ENCODE results near the gene LRRC42. TPM values are rescaled to one million over a fixed set of nuclear protein-coding genes. Genes with fewer than 3 reads are reported as not detected.

The LRRC42 gene
- total and polyA plus RNA-seq, 4 donors = 11.4 to 26.2 (median 16.8) TPM

GRCh38 chr1:53934170-53934765 is 11.9 kb upstream of the LRRC42 start:
- WGBS, 2 donors = 97 to 100% methylated on average over 1 of the region's 1 CpG
- intact Hi-C loops (cut with DNase I) = no loop called here
- DNase-seq (no peak), ATAC-seq (ENCODE audit: low FRiP score) (no peak)
- no peaks in the 10 kb centered on the region for H3K27me3 ChIP-seq (ENCODE audit: control insufficient read depth in 1 of 2, insufficient read depth in 2 of 2, low read length in 1 of 2)
- no peaks in the 10 kb centered on the region for H3K4me1 ChIP-seq (ENCODE audit: control insufficient read depth in 1 of 2, insufficient read depth in 2 of 2, low read length in 2 of 2)
- no peak overlapping the region for H3K27ac ChIP-seq (ENCODE audit: low read depth in 1 of 2, low read length in 2 of 2)
- H3K36me3 ChIP-seq (ENCODE audit: control insufficient read depth in 1 of 2, insufficient read depth in 2 of 2, low read length in 1 of 2) = no peaks in the 10 kb centered on the region
- no peak overlapping the region for H3K4me3 ChIP-seq (ENCODE audit: low read length in 2 of 2)
- no peaks in the 10 kb centered on the region for H3K9me3 ChIP-seq (ENCODE audit: control insufficient read depth, low read length)

DNA sequence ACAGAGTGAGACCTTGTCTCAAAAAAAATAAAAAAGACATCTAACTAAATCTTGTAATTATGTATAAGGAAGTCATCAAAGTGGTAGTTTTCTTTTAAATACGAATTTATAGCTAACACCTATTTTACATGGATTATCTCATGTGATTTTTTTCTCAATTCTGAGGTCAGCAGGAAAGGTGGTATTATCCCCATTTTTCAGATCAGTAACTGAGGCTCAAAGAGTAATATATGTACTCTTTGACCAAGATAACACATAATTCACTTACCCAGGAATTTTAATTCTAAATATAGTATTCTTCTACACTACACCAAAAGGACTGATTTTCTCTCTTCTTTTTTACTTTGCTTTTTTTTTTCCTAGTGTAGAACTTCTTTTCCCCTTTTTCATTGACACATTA is 9.7 kb upstream of the LRRC42 start:
- H3K4me1 ChIP-seq (ENCODE audit: control insufficient read depth in 1 of 2, insufficient read depth in 2 of 2, low read length in 2 of 2) = no peaks in the 10 kb centered on the region
- no peak overlapping the region for H3K27ac ChIP-seq (ENCODE audit: low read depth in 1 of 2, low read length in 2 of 2)
- H3K4me3 ChIP-seq (ENCODE audit: low read length in 2 of 2) = no peak overlapping the region
- WGBS, 2 donors = 86 to 98% methylated on average over 1 of the region's 1 CpG
- intact Hi-C loops (cut with DNase I) = no loop called here
- no peaks in the 10 kb centered on the region for H3K36me3 ChIP-seq (ENCODE audit: control insufficient read depth in 1 of 2, insufficient read depth in 2 of 2, low read length in 1 of 2)
- H3K27me3 ChIP-seq (ENCODE audit: control insufficient read depth in 1 of 2, insufficient read depth in 2 of 2, low read length in 1 of 2) = no peaks in the 10 kb centered on the region
- ATAC-seq (ENCODE audit: low FRiP score) (no peak), DNase-seq (no peak)
- no peaks in the 10 kb centered on the region for H3K9me3 ChIP-seq (ENCODE audit: control insufficient read depth, low read length)

DNA sequence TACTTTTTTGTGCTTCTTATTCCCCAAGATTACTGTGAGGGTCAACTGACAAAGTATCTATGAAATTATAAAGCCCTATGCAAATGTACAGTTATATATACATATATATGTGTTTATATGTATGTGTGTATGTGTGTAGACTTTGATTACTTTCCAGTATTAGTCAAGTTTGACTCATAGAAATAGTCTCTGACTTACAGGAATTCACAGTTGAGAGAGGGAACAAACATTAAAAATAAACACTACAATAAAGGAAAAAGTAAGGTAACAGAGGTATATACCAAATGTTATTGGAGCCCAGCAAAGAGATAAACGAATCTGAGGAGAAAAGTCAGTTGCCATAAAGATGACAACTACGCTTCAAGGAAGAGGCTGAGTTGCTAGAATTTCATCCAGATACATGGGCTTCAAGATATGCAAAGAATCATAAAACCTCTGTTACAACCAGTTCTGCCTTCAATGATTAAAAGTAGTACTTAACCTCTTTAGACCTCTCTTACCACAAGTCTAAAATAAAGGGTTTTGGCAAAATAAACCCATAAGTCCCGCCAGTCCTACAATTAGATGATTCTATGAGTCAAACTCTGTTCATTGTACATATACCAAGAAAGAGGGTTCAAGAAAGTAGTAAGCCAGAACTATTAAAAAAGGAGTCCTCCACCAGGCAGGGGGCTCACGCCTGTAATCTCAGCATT is 7.9 kb upstream of the LRRC42 start:
- Histone ChIP-seq H3K4me1 (ENCODE audit: control insufficient read depth in 1 of 2, insufficient read depth in 2 of 2, low read length in 2 of 2) (no peaks in the 10 kb centered on the region), H3K27ac (ENCODE audit: low read depth in 1 of 2, low read length in 2 of 2) (no peak overlapping the region), H3K36me3 (ENCODE audit: control insufficient read depth in 1 of 2, insufficient read depth in 2 of 2, low read length in 1 of 2) (no peaks in the 10 kb centered on the region), H3K4me3 (ENCODE audit: low read length in 2 of 2) (no peak overlapping the region), H3K27me3 (ENCODE audit: control insufficient read depth in 1 of 2, insufficient read depth in 2 of 2, low read length in 1 of 2) (no peaks in the 10 kb centered on the region), H3K9me3 (ENCODE audit: control insufficient read depth, low read length) (no peaks in the 10 kb centered on the region)
- no peak for DNase-seq
- no peak for ATAC-seq (ENCODE audit: low FRiP score)
- 93 to 97% methylated on average over 4 of the region's 4 CpGs for WGBS, 2 donors
- intact Hi-C loops (cut with DNase I) = no loop called here

GRCh38 chr1:53942127-53942957 is 3.8 kb upstream of the LRRC42 start:
- no peak for ATAC-seq (ENCODE audit: low FRiP score)
- H3K4me3 ChIP-seq (ENCODE audit: low read length in 2 of 2) = no peak overlapping the region
- H3K4me1 ChIP-seq (ENCODE audit: control insufficient read depth in 1 of 2, insufficient read depth in 2 of 2, low read length in 2 of 2) = no peaks in the 10 kb centered on the region
- H3K9me3 ChIP-seq (ENCODE audit: control insufficient read depth, low read length) = no peaks in the 10 kb centered on the region
- no peak for DNase-seq
- intact Hi-C loops (cut with DNase I) = no loop called here
- WGBS, 2 donors = 85% methylated on average over 7 of the region's 7 CpGs
- H3K27me3 ChIP-seq (ENCODE audit: control insufficient read depth in 1 of 2, insufficient read depth in 2 of 2, low read length in 1 of 2) = no peaks in the 10 kb centered on the region
- H3K27ac ChIP-seq (ENCODE audit: low read depth in 1 of 2, low read length in 2 of 2) = no peak overlapping the region
- no peaks in the 10 kb centered on the region for H3K36me3 ChIP-seq (ENCODE audit: control insufficient read depth in 1 of 2, insufficient read depth in 2 of 2, low read length in 1 of 2)

- Histone ChIP-seq H3K27me3 (ENCODE audit: control insufficient read depth in 1 of 2, insufficient read depth in 2 of 2, low read length in 1 of 2) (no peaks in the 10 kb centered on the region), H3K4me3 (ENCODE audit: low read length in 2 of 2) (no peak overlapping the region), H3K36me3 (ENCODE audit: control insufficient read depth in 1 of 2, insufficient read depth in 2 of 2, low read length in 1 of 2) (no peaks in the 10 kb centered on the region), H3K9me3 (ENCODE audit: control insufficient read depth, low read length) (no peaks in the 10 kb centered on the region), H3K4me1 (ENCODE audit: control insufficient read depth in 1 of 2, insufficient read depth in 2 of 2, low read length in 2 of 2) (no peaks in the 10 kb centered on the region), H3K27ac (ENCODE audit: low read depth in 1 of 2, low read length in 2 of 2) (no peak overlapping the region)
- WGBS, 2 donors = 97 to 98% methylated on average over 6 of the region's 6 CpGs
- ATAC-seq (ENCODE audit: low FRiP score) = no peak
- DNase-seq = no peak
- intact Hi-C loops (cut with DNase I) = no loop called here
Measured at GRCh38 chr1:53943090-53943489, 3.1 kb upstream of the LRRC42 start.

GRCh38 chr1:53943490-53944043 is 2.6 kb upstream of the LRRC42 start:
- intact Hi-C loops (cut with DNase I) = no loop called here
- Histone ChIP-seq H3K36me3 (ENCODE audit: control insufficient read depth in 1 of 2, insufficient read depth in 2 of 2, low read length in 1 of 2) (no peaks in the 10 kb centered on the region), H3K9me3 (ENCODE audit: control insufficient read depth, low read length) (no peaks in the 10 kb centered on the region), H3K4me3 (ENCODE audit: low read length in 2 of 2) (no peak overlapping the region), H3K27ac (ENCODE audit: low read depth in 1 of 2, low read length in 2 of 2) (no peak overlapping the region), H3K27me3 (ENCODE audit: control insufficient read depth in 1 of 2, insufficient read depth in 2 of 2, low read length in 1 of 2) (no peaks in the 10 kb centered on the region), H3K4me1 (ENCODE audit: control insufficient read depth in 1 of 2, insufficient read depth in 2 of 2, low read length in 2 of 2) (no peaks in the 10 kb centered on the region)
- ATAC-seq (ENCODE audit: low FRiP score) = no peak
- 94 to 95% methylated on average over 14 of the region's 14 CpGs for WGBS, 2 donors
- peak in 1 of 2 donors; percentile 39 for DNase-seq

DNA sequence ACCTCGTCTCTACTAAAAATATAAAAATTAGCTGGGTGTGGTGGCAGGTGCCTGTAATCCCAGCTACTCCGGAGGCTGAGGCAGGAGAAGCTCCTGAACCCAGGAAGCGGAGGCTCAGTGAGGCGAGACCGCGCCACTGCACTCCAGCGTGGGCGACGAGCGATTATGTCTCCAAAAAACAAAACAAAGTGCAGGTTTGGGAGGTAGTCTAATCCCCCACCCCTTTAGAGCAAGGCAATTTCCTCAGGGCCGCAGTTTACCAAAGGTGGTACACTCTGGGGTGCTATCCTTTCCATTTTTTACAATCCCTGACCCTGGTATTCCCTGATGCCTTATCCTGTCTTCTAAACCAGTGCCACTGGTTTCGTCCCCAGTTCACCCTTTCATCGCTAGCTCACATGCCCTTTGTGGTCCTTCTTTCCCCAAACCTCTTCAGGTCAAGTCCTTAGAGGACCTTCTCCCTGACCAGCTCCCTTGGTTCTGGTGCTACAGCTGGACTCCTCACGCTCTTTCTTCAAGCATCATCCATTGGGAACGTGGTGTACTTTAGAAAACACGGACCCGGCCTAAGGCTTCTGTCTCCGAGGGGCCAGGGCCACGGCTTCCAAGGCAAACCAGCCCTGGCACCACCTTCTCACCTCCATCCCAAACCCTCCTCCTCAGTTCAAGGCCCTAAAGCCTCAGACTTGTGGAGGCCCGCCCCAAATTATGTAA is 1.5 kb upstream of the LRRC42 start:
- Histone ChIP-seq H3K4me3 (ENCODE audit: low read length in 2 of 2) (peak overlapping the region; percentile 56 to 62), H3K4me1 (ENCODE audit: control insufficient read depth in 1 of 2, insufficient read depth in 2 of 2, low read length in 2 of 2) (no peaks in the 10 kb centered on the region), H3K9me3 (ENCODE audit: control insufficient read depth, low read length) (no peaks in the 10 kb centered on the region), H3K27me3 (ENCODE audit: control insufficient read depth in 1 of 2, insufficient read depth in 2 of 2, low read length in 1 of 2) (no peaks in the 10 kb centered on the region), H3K27ac (ENCODE audit: low read depth in 1 of 2, low read length in 2 of 2) (peak overlapping the region in 1 of 2 donors; percentile 28), H3K36me3 (ENCODE audit: control insufficient read depth in 1 of 2, insufficient read depth in 2 of 2, low read length in 1 of 2) (no peaks in the 10 kb centered on the region)
- no peak for ATAC-seq (ENCODE audit: low FRiP score)
- 53 to 56% methylated on average over 20 of the region's 20 CpGs for WGBS, 2 donors
- intact Hi-C loops (cut with DNase I) = loop anchor here (5.0 kb wide), 2 partner anchors 52 to 108 kb away; partner anchors contain the start of genes DIO1 (in 1 of the 2), TCEANC2 (in 1 of the 2) and TMEM59 (in 1 of the 2)
- DNase-seq = peak in 1 of 2 donors; percentile 45

- Histone ChIP-seq H3K36me3 (ENCODE audit: control insufficient read depth in 1 of 2, insufficient read depth in 2 of 2, low read length in 1 of 2) (no peaks in the 10 kb centered on the region), H3K4me3 (ENCODE audit: low read length in 2 of 2) (peak overlapping the region; percentile 56 to 62), H3K27ac (ENCODE audit: low read depth in 1 of 2, low read length in 2 of 2) (peak overlapping the region in 1 of 2 donors; percentile 89), H3K27me3 (ENCODE audit: control insufficient read depth in 1 of 2, insufficient read depth in 2 of 2, low read length in 1 of 2) (no peaks in the 10 kb centered on the region), H3K4me1 (ENCODE audit: control insufficient read depth in 1 of 2, insufficient read depth in 2 of 2, low read length in 2 of 2) (no peaks in the 10 kb centered on the region), H3K9me3 (ENCODE audit: control insufficient read depth, low read length) (no peaks in the 10 kb centered on the region)
- intact Hi-C loops (cut with DNase I) = loop anchor here (5.0 kb wide), 2 partner anchors 53 to 107 kb away; partner anchors contain the start of genes DIO1 (in 1 of the 2), TCEANC2 (in 1 of the 2) and TMEM59 (in 1 of the 2)
- ATAC-seq (ENCODE audit: low FRiP score) (no peak), DNase-seq (no peak)
- 0% methylated on average over 16 of the region's 16 CpGs for WGBS, 2 donors
Measured at GRCh38 chr1:53945183-53945432, 1.0 kb upstream of the LRRC42 start.

Measured in aorta (tissue), 5 donors.